BJ (cell line): ENCODE results near the gene DDX46. TPM values are rescaled to one million over a fixed set of nuclear protein-coding genes. Genes with fewer than 3 reads are reported as not detected.

Experiments
- CTCF ChIA-PET: fragments of 350-600 bp; formaldehyde crosslinking; extraction: SDS; loops from one replicate; lab custom pipeline; 2021; ENCODE audit warnings: antibody characterized with exemption, inconsistent platforms; lab: Yijun Ruan, JAX
- POLR2A ChIA-PET: fragments of 300-600 bp; sonication (Branson Sonifier 250); formaldehyde crosslinking; extraction: SDS; loops from one replicate; lab custom pipeline; 2021; ENCODE audit warnings: antibody characterized with exemption; lab: Charles Lee
- DNase-seq: peaks from one replicate; pipeline ENCODE4 v3.0.0-alpha.2; 2011; ENCODE audit warnings: low read depth
- H3K27me3 ChIP-seq: 2 replicates; pipeline ENCODE4 v1.6.0; 2011; ENCODE audit warnings: low read length; ENCODE audit not compliant: control insufficient read depth, insufficient read depth
- H3K36me3 ChIP-seq: 2 replicates; pipeline ENCODE4 v1.5.1; 2011; ENCODE audit warnings: low read length; ENCODE audit not compliant: control insufficient read depth, insufficient read depth
- H3K4me3 ChIP-seq: 2 replicates; pipeline ENCODE4 v1.5.1; 2011; ENCODE audit warnings: low read depth, mild to moderate bottlenecking, control low read depth, low read length
- polyA plus RNA-seq: library from polyadenylated mRNA; depleted of rRNA; stranded (reverse); fragments of >200 nt; gene quantifications from 2 replicates; pipeline ENCODE4 v1.2.3, GENCODE V29; 2011; rRNA removed
- small RNA-seq: library from RNA; depleted of rRNA; stranded (forward); fragments of <200 nt; gene quantifications from one replicate; pipeline ENCODE3, GENCODE V24; 2012; ENCODE audit warnings: low replicate concordance, low read depth; ENCODE audit not compliant: insufficient read length
- TF ChIP-seq, protein P1 (sequence below): IDR thresholded peaks from 2 replicates; pipeline ENCODE4 v1.5.1; 2011; ENCODE audit warnings: low read depth, mild to moderate bottlenecking, control low read depth, inconsistent platforms, low read length, moderate library complexity; ENCODE audit not compliant: insufficient read depth

DDX46 gene
- polyA plus RNA-seq, 1 experiment, result 19.4 TPM

DNA sequence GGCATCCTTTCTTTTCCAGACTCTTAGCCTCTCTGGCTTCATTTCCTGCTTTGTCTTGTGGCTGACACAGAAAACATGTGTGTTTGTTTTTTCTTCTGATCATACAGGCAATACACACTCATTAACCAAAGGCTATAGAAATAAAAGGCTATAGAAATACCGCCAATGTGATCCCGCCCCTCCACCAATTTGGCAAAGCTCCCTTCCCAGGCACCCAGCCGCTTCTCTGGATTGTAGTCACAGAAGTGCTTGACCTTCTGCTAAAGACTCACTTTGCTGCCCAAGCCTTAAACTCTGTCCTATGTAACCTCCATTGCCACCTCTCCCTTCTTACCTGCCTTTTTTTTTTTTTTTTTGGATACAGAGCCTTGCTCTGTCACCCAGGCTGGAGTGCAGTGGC lies 120.9 kb downstream of the DDX46 start:
- ChIA-PET CTCF (no interaction called here), POLR2A (no interaction called here)
- no peak for DNase-seq
- TF ChIP-seq, protein P1, sequence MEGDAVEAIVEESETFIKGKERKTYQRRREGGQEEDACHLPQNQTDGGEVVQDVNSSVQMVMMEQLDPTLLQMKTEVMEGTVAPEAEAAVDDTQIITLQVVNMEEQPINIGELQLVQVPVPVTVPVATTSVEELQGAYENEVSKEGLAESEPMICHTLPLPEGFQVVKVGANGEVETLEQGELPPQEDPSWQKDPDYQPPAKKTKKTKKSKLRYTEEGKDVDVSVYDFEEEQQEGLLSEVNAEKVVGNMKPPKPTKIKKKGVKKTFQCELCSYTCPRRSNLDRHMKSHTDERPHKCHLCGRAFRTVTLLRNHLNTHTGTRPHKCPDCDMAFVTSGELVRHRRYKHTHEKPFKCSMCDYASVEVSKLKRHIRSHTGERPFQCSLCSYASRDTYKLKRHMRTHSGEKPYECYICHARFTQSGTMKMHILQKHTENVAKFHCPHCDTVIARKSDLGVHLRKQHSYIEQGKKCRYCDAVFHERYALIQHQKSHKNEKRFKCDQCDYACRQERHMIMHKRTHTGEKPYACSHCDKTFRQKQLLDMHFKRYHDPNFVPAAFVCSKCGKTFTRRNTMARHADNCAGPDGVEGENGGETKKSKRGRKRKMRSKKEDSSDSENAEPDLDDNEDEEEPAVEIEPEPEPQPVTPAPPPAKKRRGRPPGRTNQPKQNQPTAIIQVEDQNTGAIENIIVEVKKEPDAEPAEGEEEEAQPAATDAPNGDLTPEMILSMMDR, result no peak
- Histone ChIP-seq H3K4me3 (no peak overlapping the region), H3K27me3 (no peaks in the 10 kb centered on the region), H3K36me3 (no peaks in the 10 kb centered on the region)

Small RNA genes within 50 kb of the gene (small RNA-seq; reads per million reads assigned to genes)
- gene RNU6-757P, result not detected

Other genes with a start within 250 kb of the DDX46 start
- gene JADE2, start 233.1 kb upstream of the DDX46 start, polyA plus RNA-seq, result 12.5 and 15.5 TPM in 2 replicates
- gene SAR1B, start 126.0 kb upstream of the DDX46 start, polyA plus RNA-seq, result 23.1 and 49.5 TPM in 2 replicates
- gene SEC24A, start 110.0 kb upstream of the DDX46 start, polyA plus RNA-seq, result 27.9 and 35.0 TPM in 2 replicates
- 16.6 and 16.9 TPM in 2 replicates for gene CAMLG, start 20.2 kb upstream of the DDX46 start, polyA plus RNA-seq
- gene C5orf24, start 87.2 kb downstream of the DDX46 start, polyA plus RNA-seq, result 41.7 and 50.3 TPM in 2 replicates
- gene TXNDC15, start 115.6 kb downstream of the DDX46 start, polyA plus RNA-seq, result 124 and 178 TPM in 2 replicates
- 3.3 and 5.6 TPM in 2 replicates for gene PCBD2, start 146.4 kb downstream of the DDX46 start, polyA plus RNA-seq
- 0.38 and 0.43 TPM in 2 replicates for gene CATSPER3, start 209.1 kb downstream of the DDX46 start, polyA plus RNA-seq